Anterior cingulate cortex (tissue), 58 donors: ENCODE results near the gene ZBTB44.

Experiments
- DNase-seq, 58 donors: peaks; one replicate each; lab custom pipeline; 2025; lab: John Stamatoyannopoulos, UW

ZBTB44 gene

GRCh38 chr11:130217133-130218031, 97.3 kb downstream of the ZBTB44 start:
- no peak for DNase-seq

GRCh38 chr11:130216591-130217132, 98.1 kb downstream of the ZBTB44 start:
- DNase-seq = no peak

- no peak for DNase-seq
Measured at GRCh38 chr11:130216221-130216550, 98.5 kb downstream of the ZBTB44 start.

GRCh38 chr11:130215531-130216220, 99.0 kb downstream of the ZBTB44 start:
- peak in 1 of 58 donors; percentile 11 for DNase-seq

- no peak for DNase-seq
Measured at GRCh38 chr11:130214861-130215530, 99.7 kb downstream of the ZBTB44 start.

- no peak for DNase-seq
Measured at GRCh38 chr11:130213979-130214281, 100.8 kb downstream of the ZBTB44 start.

GRCh38 chr11:130213143-130213978, 101.4 kb downstream of the ZBTB44 start:
- peak in 45 of 58 donors; percentile 8 to 76 (median 36) for DNase-seq

GRCh38 chr11:130212431-130212961, 102.2 kb downstream of the ZBTB44 start:
- no peak for DNase-seq

GRCh38 chr11:130211781-130212401, 102.8 kb downstream of the ZBTB44 start:
- no peak for DNase-seq

- no peak for DNase-seq
Measured at GRCh38 chr11:130211144-130211543, 103.6 kb downstream of the ZBTB44 start.

GRCh38 chr11:130209954-130210854, 104.5 kb downstream of the ZBTB44 start:
- DNase-seq = no peak

- no peak for DNase-seq
Measured at GRCh38 chr11:130209128-130209932, 105.4 kb downstream of the ZBTB44 start.

- no peak for DNase-seq
Measured at GRCh38 chr11:130208241-130209127, 106.2 kb downstream of the ZBTB44 start.

GRCh38 chr11:130206141-130206540, 108.6 kb downstream of the ZBTB44 start:
- DNase-seq = no peak

GRCh38 chr11:130204703-130205095, 110.0 kb downstream of the ZBTB44 start:
- no peak for DNase-seq
